DMS 273 (cell line): Measurements from ENCODE around the gene TSPEAR.
"Not testable (repeated sequence)": the region's sequence is repeated elsewhere in the genome, so short reads cannot be mapped to it uniquely, and the experiment has no call there.

Experiments used
- DNase-seq: peaks from one replicate; lab custom pipeline; 2025; ENCODE audit not compliant: unreplicated experiment; lab: John Stamatoyannopoulos, UW

TSPEAR gene

DNA sequence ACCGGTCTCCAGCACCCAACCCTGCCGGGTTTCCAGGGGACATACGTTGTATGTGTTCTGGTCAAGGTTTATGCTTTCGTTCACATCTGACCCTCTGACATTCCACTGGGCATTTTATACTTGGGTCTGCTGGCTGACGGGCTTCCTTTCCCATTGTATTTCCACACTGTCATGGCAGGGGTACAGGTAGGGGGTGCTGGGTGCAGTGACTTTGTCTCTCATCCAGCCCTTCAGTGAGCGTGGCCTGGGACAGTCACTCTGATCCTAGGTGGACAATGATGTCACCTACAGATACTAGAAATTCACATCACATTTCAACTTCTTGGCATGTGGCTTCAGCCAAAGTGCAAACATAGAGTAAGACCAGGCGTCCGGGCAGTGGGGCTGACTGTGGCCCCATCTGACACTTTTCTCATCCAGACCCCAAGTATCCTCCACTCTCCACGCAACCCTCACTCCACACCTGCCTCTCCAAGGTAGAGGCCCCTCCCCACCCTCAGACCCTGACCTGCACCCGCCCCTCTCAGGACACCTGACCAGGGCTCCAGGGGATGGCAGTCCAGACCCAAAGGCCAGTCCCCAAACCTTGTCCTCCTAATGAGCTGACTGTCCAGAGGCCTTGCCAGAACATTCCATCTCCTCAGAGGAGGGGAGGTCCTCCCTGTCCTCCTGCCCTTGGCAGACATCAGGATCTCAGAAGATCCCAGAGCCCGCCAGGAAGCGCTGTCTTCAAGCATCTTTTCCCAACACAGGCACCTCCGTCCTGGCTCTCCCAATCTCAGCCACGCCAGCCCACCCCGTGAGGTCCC, 75.0 kb downstream of the TSPEAR start:
- DNase-seq: no peak

DNA sequence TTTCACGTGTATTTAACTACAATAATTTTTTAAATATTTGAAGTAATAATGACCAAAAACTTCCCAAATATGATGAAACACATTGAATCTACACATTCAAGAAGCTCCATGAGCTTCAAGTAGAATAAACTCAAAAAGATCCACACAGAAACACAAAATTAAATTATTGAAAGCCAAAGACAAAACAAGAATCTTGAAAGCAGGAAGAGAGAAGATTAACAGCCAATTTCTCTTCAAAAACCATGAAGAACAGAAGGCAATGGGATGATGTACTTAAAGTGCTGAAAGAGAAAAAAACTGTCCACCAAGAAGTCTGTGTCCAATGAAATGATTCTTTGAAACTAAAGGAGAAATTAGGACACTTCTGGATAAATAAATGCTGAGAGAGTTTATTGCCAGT, 79.3 kb downstream of the TSPEAR start:
- no peak for DNase-seq

DNA sequence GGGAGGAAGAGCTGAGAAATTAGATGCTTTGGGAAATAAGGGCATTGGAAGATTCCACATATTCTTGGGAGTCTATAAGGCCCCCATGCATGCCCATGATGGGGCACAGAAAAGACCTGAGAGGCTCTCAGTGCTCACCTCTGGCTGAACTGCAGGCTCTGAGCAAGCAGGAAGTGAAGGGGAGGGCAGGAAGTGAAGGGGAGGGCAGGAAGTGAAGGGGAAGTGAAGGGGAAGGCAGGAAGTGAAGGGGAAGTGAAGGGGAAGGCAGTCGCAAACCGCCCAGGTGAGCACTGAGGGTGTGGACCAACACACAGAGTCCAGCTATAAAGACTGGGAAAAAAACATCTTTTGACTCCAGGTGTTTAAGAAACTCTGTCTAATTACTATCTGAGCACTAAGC, 80.9 kb downstream of the TSPEAR start:
- DNase-seq: no peak

DNA sequence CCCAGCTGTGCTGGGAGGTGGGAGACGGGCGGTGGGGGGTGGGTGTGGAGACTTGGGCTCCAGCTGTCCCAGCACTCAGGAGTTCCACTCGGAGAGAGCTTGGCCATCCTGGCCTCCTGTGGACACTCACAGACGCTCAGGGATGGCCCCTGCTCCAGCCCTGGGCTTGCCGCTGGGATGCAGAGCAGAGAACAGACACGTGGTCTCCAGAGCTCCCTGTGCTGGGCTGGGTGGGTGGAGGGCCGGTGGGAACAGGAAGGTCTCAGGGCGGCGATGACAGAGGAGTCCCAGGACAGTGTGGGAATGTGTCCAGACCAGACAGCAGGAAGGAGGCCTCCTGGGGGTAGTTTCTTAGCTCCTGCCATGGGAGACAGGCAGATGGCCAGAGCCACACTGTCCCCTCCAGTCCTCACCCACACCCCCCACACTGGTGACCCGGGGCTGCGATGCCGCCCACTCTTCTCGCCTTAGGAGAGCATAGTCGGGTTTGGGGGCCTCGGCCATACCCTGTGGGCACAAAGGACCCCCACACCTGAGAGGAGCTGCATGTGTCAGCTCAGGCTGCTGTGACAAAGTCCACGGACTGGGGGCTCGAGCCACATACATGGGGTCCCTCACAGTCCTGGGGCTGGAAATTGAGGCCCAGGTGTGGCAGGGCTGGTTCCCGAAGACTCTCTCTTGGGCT, 82.5 kb downstream of the TSPEAR start:
- DNase-seq: no peak

DNA sequence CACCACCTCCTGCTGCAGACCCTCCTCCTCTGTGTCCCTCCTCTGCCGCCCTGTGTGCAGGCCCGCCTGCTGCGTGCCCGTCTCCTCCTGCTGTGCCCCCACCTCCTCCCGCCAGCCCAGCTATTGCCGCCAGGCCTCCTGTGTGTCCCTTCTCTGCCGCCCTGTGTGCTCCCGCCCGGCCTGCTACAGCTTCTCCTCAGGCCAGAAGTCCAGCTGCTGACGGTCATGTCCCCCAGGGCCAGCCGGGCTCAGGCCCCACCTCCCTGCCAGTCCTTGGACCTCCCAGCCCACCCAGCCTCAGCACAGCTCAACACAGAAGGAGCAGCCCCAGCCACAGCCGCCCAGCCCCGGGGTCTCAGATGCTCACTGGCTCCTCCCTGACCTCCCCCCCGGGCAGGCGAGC, 83.5 kb downstream of the TSPEAR start:
- DNase-seq: not testable (repeated sequence)

DNA sequence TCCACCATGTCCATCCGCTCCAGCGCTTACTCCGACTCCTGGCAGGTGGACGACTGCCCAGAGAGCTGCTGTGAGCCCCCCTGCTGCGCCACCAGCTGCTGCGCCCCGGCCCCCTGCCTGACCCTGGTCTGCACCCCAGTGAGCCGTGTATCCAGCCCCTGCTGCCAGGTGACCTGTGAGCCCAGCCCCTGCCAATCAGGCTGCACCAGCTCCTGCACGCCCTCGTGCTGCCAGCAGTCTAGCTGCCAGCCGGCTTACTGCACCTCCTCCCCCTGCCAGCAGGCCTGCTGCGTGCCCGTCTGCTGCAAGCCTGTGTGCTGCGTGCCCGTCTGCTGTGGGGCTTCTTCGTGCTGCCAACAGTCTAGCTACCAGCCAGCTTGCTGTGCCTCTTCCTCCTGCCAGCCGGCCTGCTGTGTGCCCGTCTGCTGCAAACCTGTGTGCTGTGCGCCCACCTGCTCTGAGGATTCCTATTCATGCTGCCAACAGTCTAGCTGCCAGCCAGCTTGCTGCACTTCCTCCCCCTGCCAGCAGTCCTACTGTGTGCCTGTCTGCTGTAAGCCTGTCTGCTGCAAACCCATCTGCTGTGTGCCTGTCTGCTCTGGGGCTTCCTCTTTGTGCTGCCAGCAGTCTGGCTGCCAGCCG, 84.1 kb downstream of the TSPEAR start:
- peak; percentile 65 for DNase-seq

DNA sequence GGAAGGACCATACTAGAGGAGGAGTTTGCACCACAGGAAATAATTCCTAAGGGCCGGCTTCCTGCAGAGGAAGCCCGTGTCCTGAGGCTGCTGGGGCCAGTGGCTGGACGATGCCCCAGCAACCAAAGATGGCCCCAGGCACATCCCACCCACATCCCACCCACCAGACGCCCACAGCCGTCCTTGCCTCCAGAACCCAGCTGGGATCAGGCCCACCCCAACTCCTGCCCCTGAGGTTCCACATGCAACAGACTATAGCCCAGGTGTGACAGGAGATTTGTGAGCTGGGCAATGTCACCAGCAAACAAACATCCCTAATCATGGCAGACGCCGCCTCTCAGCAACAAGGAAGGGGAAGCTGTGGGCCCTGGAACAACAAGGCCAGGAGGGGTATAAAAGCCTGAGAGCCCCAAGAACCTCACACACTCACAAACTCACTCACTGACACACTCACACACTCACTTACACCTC, 84.7 kb downstream of the TSPEAR start, which contains the start of gene KRTAP10-9:
TSS of gene KRTAP10-9 (plus strand) at position 421 of the 471 bp plus-strand sequence. CDS start 79 bp downstream, outside the sequence.
- no peak for DNase-seq

DNA sequence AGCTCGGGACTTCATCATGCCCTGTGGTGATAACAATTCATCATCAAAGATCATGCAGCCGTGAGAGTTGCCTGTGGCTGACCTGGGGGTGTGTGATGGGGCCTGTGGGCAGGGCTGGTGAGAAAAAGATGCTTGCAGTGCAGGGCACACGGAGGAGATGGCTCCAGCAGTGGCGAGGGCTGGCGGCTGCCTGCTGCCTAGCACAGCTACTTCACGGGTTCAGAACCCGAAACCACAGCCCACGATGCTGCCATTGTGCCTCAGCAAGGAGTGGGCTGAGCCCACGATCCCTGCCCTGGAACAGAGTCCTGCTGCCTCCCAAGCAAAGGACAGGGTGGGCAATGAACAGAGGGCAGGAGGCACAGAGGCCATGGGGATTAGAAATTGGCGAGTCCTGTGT, 85.1 kb downstream of the TSPEAR start:
- DNase-seq: no peak

DNA sequence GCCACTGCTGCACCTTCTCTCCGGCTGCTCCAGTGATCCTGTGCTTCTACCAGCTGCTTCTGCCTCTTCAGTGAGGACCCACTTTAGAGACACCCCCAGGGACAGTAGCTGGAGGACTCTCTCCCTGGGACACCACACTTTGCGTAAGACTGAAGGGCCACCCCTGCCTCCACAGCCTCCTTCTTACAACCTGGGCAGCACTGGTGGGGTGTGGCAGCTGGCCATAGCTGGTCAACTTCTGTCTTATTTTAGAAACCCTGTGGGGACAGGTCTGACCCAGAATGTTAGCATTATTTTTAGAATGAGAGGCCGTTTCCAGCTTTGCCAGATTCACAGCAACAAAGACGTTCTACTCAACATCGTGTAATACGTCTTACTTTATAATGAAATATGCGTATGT, 85.6 kb downstream of the TSPEAR start:
- DNase-seq: no peak

DNA sequence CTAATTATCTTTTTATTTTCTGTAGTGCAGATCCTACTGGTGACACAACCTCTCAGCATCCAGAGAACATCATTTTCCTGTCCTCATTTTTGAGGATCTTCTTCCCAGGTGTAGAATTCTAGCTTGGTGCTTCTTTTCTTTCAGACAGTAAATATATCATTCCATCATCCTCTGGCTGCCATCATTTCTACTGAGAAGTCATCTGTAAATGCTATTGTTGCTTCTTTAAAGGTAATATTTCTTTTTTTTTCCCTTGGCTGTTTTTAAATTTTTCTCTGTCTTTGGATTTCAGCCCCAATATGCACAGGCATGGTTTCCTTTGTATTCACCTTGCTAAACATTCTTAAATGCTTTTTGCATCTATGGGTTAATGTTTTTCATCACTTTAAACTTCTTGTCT, 87.8 kb downstream of the TSPEAR start:
- DNase-seq: no peak

DNA sequence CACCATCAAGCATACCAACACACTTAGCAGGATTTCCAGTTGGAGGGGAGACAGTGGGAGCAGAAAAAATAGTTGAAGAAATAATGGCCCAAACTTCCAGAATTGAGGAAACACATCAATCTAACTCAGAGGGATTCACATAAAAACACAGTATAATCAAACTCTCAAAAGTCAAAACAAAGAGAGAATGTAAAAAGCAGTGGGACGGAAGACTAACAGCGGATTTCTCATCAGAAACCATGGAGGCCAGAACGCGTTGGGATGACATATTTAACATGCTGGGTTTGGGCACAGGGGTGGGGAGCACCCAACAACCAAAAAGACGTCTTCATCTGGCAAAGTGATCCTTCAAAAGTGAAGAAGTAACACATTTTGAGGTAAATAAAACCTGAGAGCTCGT, 91.5 kb downstream of the TSPEAR start:
- DNase-seq: no peak

DNA sequence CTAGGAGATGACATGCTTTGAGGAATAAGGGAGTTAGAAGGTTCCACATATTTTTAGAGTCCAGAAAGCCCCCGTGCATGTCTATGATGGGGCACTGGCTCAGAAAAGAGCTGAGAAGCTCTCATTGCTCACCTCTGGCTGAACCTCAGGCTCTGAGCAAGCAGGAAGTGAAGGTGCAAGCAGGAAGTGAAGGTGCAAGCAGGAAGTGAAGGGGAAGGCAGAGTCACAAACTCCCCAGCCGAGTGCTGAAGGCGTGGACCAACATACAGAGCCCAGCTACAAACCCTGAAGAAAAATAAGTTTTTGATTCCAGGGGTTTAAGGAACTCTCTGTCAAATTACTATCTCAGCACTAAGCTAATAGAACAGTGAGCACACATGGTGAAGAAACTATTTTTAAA, 92.5 kb downstream of the TSPEAR start:
- no peak for DNase-seq

DNA sequence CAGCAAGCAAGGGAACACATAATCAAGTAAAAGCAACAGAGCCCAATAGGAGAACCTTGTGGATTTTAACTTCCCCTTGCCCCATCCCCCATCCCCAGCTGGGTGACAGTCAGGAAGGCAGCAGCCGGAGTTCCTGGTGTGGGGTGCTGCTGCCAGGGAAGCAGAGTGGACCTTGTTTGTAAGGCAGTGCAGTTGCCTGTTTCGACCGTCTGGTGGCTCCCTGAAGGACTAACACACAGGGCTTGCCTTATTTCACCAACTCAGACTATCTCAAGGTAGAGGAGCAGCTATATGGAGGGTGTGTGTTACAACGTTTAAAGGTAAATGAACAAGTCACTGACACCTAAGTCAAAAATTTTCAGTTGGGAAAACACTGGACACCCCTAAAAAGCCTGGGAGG, 92.9 kb downstream of the TSPEAR start:
- no peak for DNase-seq

DNA sequence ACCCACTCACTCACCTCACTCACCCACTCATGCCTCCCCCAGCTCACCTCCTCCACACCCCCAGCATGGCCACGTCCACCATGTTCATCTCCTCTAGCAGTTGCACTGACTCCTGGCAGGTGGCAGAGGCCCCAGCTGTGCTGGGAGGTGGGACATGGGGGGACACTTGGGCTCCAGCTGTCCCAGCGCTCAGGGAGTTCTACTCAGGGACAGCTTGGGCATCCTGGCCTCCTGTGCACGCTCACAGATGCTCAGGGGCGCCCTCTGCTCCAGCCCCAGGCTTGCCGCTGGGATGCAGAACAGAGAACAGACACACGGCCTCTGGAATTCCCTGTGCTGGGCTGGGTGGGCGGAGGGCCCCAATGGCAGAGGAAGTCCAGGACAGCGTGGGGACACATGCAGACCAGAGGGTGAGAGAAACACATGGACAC, 94.3 kb downstream of the TSPEAR start:
- DNase-seq: no peak

DNA sequence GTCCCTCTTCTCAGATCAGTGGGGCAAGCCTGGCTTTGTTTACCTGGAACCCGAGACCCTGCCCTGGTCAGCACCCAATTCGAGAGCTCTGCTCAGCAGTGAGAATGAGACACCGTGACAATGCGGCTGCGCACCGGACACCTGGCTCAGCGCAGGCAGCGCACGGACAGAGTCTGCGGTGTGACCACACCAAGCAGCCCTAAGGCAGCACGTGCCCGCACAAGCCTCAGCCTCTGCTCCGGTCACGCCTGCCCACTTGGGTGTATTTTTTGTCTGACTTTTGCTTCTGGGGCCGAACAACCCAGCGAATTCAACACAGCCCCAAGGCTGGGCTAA, 94.8 kb downstream of the TSPEAR start:
- no peak for DNase-seq

DNA sequence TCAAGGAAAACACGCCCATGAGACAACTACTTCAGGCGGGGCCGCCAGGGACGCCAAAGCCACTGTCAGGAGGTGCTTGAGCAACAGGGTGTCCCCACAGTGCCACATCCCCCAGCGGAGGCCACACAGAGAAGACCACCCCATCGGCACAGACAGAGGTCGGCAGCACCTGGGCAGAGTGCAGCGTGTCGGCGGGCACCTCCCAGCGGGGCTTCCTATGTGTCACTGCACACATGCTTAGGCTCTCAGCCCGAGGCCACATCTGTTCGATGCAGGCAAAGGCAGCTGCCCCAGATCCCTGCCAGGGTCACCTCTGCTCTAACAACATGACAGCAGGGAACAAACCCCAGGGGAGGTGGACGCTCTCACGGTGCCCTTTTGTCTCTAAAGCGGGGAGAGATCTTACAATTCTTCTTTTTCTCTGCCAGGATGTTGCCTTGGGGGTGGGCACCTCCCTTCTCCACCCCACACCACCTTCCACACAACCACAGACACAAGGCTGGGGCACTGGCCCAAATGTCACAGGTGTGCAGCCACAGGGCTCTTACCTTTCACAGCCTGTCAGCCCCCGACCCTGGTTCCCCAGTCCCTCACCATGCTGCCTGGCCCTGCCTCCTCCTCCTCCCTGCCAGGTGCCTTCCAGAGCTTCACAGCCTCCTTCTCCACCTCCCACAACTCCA, 95.3 kb downstream of the TSPEAR start:
- peak; percentile 59 for DNase-seq

DNA sequence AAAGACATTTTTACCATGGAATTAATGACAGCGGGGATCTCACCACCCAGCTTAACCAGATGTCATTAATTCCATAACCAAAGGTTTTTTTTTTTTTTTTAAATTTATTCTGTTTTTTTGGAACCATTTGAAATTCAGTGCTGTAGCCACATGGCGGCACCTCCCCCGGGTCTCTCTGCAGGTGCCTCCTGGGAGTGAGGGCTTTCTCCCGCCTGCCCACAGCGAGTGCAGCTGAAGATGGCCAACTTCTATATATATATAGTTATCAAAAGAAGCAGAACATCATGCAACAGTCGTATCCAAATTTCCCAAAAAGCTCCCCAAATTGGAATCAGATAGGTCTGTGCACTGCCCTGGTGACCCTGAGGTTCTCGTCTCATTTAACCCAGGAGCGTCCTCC, 95.9 kb downstream of the TSPEAR start:
- DNase-seq: no peak

DNA sequence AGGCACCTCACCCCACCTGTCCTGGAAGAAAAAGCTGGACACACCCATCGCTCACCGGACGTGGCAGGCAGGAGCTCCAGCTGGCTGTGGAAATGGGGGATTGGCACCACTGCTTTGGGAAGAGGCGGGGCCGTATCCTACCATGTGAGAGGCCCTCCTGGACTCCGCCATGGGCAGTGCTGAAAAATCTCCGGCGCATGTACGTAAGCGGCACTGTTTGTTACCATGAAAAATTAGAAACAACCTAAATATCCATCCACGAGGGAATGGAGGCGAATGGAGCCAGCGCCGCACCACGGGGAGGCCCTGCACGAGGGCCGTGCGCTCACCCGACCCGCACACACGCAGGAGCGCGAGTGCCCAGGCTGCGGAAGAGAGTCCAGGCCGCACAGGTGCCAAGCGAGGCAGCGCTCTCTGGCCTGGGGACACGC, 96.4 kb downstream of the TSPEAR start:
- no peak for DNase-seq

DNA sequence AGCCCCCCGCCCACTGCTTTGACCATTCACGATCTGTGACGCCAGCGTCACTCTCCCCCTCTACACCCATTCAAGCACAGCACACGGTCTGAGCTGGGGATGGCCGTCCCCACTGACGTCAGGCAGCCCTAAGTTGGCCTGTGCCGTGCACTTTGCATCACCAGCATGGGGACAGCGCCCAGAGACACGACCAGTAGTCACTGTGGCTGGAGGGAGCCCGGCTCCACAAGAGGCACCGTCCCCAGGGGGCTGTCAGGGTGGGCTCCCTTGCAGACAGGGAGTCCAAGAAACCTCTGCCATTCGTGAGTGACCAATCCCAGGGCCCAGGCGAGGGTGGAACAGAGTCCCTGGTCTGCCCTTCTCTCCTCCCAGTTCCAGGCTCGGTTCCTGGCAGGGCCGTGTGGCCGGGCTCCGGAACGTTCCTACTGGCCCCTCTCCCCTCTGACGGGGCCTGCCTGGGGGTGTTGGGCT, 97.2 kb downstream of the TSPEAR start:
- DNase-seq: no peak

DNA sequence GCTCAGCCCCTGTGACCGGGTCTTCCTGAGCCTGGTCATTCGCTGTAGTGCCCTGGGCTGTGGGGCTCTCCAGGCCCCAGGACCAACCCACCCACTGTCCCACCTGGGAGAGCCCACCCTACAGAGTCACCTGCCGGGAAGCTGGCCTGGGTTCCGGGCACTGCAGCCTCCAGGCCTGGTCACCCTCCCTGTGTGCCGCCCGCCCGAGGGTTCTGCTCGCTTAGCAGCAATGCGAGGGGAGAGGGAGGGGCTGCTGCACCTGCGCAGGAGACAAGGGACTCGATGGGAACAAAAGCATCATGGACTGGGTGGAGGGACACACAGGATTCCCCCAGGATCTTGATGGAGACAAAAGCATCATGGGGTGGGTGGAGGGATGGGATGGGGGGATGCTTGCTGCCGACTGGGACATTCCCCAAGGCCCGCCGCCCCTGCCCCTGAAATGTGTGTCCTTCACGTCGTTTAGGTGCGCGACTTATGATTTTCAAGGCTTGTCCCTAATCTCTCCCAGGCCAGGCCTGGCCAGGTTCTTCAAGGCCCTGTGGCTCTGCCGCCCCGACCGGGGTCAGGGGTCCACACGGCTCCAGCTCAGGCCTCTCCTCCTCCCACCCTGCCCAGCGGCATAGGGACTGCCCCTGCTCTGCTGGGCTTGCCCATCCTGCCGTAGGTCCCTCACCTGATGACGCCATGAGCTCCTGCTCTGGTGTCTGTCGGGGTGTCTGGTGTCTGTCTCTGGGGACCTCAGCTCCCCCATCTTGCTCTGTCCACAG, 97.8 kb downstream of the TSPEAR start:
- no peak for DNase-seq
